NCI-H1092 treated with DMSO at 0.1 percent for 48 hours (cell line): ENCODE results near the gene CYP46A1.

Experiments used
- DNase-seq: peaks from one replicate; lab custom pipeline; 2025; lab: John Stamatoyannopoulos, UW

Gene CYP46A1

GRCh38 chr14:99674064-99674650 lies 9.9 kb upstream of the CYP46A1 start:
- DNase-seq, result no peak

DNA sequence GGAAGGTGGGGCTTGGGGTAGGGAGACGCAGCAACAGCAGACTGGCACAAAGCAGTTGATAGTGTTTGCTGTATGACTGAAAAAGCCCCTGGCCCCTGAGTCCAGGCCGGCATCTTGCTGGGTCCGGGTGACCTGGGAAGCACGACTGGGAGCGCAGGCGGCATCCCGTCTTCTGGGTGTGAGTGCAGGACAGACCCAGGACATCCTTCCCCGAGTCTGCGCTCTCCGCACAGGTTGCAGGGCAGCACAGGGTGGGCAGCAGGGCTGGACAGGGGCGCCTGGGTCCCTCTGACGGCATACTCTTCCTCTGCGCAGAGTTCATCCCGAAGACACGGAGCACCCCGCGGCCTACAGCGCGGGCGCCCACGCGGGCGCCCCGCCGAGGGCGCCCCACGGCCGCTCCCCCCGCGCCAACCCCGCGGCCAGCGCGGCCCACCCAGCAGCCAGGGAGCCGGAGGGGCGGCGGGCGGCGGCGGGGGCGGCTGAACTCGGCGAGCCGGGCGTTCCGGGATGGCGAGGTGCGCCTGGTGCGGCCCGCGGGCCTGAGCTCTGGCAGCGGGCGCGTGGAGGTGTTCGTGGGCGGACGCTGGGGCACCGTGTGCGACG lies 9.2 kb upstream of the CYP46A1 start:
- DNase-seq, result no peak

DNA sequence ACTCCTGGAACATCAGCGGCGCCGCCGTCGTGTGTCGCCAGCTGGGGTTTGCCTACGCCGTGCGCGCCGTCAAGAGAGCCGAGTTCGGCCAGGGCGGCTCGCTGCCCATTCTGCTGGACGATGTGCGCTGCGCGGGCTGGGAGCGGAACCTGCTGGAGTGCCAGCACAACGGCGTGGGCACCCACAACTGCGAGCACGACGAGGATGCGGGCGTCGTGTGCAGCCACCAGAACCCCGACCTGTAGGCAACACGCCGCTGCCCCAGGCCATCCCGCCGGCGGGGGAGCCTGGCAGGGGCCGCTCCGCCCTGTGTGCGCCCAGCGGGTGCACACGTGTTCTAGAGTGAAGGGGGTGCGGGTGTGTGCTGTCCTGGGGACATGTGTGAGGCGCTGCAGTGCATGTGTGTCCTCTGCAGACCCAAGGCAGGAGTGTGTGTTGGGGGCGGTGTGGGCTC lies 8.7 kb upstream of the CYP46A1 start:
- no peak for DNase-seq

GRCh38 chr14:99675951-99676350 lies 8.1 kb upstream of the CYP46A1 start:
- DNase-seq, result no peak

DNA sequence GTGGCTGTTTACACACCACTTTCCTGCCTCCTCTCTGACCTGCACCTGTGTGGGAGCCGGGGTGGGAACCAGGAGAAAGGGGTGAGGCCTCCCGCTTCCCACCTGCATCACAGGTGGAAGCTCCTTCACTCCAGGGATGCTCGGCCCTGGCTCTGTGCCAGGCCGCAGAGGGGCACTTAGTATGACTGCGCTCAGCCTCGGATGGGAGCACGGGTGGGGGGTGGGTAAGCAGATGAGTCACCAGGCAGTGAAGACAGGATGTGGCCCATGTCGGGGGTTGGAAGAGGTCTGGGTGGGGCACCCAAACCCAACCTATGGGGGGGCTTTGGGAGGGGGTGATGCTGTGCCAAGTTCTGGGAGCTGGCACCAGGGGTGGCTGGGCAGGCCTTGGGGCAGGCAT lies 7.4 kb upstream of the CYP46A1 start:
- no peak for DNase-seq

- no peak for DNase-seq
Observed at GRCh38 chr14:99677231-99678140, 6.6 kb upstream of the CYP46A1 start.

GRCh38 chr14:99678198-99678597 lies 5.9 kb upstream of the CYP46A1 start:
- DNase-seq, result no peak

DNA sequence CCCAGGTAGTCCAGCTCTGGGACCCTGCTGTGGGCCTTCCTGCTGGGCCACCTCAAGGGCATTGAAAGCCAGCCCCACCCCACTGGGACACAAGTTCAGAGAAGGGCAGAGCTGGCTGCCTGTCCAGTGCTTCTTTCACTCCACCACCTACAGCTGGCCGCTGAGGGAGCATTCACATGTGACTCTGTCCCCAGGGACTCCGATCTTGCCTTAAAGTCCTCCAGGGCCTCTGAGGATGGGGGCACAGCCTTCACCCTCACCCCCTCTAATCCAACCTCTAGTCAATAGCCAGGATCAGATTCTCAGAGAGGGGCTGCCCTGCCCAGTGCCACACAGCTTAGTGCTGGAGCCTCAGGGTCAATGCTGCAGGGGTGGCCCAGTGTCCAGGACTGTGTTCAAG lies 5.0 kb upstream of the CYP46A1 start:
- no peak for DNase-seq

GRCh38 chr14:99679543-99679942 lies 4.6 kb upstream of the CYP46A1 start:
- no peak for DNase-seq

DNA sequence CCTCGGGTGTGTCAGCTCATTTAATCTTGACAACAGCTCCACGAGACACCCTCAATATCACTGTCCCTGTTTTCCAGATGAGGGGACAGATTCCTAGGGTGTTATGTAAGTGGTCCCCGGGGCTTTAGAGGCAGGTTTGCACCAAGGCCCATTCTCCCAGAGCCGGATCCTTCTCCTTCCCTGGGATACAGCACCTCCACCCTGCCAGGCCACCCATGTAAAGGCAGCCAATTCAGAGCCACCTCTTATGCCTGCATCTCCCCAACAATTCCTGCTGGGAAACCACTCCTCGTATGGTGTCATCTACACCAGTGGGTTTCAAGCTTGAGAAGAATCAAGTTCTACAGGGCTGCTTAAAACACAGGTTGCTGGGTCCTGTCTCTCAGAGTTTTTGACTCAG lies 4.1 kb upstream of the CYP46A1 start:
- DNase-seq, result no peak

DNA sequence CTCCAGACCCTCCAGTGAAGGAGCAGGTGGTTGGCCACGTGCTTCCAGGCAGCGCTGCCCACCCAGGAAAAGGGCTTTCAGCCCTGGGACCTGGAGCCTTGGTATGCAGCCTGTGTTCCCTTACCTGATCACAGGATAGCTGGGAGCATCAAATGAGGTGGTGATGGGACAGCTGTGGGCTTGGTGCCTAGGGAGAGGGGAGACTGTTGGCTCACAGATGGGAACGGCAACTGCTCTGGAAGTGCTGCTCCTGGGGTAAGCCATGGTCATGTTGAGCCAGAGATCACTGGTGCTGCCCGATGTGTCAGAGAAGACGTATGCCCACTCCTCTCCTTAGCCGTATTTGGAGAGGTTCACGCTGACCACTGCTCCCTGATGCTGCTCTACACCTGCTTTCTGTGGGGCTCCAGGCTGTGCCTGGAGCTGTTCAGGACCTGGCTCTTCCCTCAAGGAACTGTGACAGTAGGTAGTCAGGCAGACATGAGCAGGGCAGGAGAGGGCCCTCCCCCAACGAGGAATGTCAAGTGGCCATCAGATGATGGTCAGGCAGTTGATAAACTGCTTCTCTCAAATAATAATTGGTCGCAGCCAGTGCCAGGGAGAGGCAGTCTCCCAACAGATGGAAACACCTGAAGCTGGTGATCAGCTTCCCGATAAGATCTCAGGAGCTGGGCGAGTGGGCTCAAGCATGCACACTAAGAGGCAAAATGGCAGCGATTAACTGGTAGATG lies 2.8 kb upstream of the CYP46A1 start:
- no peak for DNase-seq

DNA sequence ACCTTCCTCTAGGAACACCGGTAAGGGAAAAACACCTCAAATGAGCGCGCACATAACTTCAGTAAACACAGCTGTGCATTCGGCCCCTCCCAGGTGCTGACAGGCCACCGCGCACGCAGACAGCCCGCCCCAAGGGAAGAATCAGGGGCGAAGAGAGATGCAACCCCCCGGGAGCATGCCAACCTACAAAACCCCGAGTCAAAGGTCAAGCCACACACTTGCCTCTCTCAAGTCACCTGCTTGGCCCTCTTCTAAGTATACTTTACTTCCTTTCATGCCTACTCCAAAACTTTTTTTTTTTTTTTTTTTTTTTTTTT lies 2.3 kb upstream of the CYP46A1 start:
- peak; percentile 6 for DNase-seq

DNA sequence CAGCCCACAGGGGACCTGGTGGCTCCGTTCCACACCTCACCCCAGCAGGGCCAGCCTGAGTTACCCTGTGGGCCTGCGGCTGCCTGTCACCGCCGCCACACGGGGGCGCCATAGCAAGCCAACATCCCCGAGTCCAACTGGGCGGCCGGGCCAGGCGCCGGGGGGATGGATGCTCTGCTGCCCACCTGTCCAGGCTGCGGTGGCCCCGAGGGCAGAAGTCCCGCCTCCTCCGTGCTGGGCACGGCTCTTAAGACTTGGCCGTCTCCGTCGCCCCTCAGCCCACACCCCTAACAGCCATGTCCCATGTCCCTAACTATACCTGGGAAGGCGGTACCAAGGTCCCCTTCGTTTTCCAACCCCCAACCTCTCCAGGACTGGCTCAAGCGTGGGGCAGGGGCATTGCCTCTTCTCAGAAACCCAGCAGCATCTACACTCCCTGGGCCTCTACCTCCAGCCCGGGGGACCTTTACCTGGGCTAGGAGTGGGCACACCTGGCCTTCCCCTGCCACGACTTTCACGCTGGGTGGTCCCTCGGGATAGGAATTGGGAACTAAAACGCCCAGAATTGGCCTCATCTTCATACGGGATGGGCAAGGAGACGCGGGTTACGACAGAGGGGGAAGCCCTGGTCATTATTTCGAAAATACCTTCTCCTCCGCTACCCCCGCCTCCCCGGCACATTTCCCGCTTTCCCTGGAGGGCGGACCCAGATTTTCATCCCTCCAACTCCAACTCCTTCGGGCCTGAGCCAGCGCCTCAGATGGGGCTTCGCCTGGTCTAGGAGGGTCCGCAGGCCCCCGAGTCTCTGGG lies 1.1 kb upstream of the CYP46A1 start:
- DNase-seq, result peak; percentile 68

GRCh38 chr14:99684410-99684934 lies 374 bp downstream of the CYP46A1 start:
- DNase-seq, result peak; percentile 48

DNA sequence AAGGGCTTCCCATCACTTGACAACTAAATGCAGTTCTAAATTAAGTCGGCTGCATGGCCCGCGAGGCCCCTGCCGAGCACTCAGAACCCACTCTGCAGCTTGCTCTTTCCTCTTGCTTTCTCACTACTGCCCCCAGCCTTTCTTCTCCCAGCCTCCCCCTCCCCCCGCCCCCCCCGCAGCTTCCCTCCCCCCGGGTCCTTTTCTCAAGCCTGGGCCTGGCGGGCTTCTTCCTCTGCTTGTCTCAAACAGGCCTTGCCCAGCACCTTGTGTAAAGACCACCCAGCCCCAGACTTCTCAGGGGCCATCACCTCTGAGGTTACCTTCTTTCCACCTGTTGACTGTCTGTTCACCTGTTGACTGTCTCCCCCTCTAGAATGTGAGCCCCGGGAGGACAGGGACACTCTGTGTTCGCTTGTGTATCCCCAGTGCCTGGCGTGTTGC lies 1.1 kb downstream of the CYP46A1 start:
- no peak for DNase-seq

GRCh38 chr14:99685596-99685995 lies 1.5 kb downstream of the CYP46A1 start:
- no peak for DNase-seq

GRCh38 chr14:99686557-99687283 lies 2.6 kb downstream of the CYP46A1 start:
- DNase-seq, result no peak

- DNase-seq, result no peak
Observed at GRCh38 chr14:99687284-99688209, 3.4 kb downstream of the CYP46A1 start.

GRCh38 chr14:99688210-99688581 lies 4.1 kb downstream of the CYP46A1 start:
- DNase-seq, result no peak

DNA sequence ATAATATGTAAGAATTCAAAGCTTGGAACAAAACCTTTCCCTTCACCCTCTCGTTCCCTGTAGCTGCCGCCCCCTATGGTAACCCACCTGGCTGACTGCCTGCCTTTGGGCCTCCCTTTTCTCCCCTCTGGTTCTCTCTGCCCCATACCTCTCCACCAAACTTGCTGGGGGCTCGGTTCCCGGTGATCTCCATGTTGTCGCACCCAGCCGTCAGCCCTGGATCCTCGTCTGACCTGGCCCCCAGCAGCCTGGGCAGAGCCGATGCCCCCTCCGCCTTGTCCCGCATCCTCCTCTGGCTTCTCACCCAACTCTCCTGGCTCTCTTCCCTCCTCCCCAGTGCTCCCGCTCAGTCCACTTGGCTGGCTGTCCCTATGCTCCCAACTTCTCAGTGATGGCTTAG lies 4.5 kb downstream of the CYP46A1 start:
- no peak for DNase-seq
